Midbrain (tissue), 1 donor: ENCODE measurements around the gene CCDC50.

Experiments used
- DNase-seq: peaks from one replicate; lab custom pipeline; 2025; lab: John Stamatoyannopoulos, UW

The CCDC50 gene

DNA sequence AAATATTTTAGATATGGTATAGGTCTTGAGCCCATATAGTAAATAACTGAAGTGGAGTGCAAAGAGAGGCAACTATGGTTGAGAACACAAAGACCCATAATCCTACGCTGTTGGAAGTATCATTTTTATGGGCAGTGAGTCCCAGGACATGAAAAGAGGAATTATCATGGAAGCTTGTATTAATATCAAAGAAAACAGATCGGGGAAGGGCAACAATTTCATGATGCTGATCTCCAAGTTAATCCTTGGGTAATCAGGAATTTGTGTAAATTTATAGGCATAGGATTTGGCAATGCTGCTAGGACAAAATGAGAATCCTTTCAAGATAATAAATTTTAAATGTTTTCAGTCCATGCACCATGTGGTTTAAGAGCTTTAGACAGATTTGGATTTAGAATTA, 91.6 kb downstream of the CCDC50 start:
- DNase-seq: no peak

- DNase-seq: no peak
These were observed 95.7 kb downstream of the CCDC50 start for GRCh38 chr3:191424881-191425280.

DNA sequence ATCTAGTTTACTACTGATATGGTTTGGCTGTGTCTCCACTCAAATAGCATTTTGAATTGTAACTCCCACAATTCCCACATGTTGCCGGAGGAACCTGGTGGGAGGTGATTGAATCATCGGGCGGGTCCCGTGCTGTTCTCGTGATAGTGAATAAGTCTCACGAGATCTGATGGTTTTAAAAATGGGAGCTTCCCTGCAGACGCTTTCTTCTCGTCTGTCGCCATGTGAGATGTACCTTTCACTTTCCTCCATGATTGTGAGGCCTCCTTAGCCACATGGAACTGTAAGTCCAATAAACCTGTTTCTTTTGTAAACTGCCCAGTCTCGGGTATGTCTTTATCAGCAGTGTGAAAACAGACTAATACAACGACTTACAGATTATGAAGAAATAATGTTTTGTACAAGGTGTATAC, 96.1 kb downstream of the CCDC50 start:
- DNase-seq: no peak

DNA sequence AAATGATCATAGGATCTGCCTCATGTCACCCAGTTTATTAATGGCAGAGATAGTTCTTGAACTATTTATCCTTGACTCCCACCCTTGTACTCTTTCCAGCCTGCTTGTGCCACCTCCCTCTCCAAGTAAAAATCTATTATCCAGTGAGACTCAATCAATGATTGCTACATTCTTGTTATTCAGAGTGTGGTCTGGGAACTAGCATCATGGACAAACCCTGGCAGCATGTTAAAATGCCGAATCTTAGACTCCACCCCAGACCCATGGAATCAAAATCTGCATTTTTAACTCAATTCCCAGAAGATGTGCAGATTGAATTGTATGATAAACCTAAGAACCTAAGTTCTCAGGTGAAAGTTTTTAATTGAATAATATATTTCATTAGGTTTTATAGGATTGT, 97.1 kb downstream of the CCDC50 start:
- no peak for DNase-seq

DNA sequence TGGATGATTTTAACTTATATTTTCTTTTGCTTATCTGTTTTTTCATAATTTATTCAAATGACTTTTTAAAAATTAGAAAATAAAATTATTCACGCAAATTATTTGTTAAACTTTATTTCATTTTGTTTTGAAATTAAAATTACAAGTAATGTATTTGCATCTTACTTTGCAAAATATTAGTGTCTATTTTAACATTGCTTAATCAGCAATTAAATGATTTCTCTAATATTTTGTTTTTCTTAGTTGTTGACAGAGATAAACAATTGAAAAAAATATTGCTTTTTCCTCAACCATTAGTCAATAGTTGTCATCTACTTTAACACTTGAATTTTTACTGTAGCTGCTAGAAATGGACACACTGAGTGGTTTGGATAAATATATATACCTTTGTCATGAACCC, 99.0 kb downstream of the CCDC50 start:
- no peak for DNase-seq

- DNase-seq: no peak
These were observed 100.9 kb downstream of the CCDC50 start for GRCh38 chr3:191430103-191430502.

DNA sequence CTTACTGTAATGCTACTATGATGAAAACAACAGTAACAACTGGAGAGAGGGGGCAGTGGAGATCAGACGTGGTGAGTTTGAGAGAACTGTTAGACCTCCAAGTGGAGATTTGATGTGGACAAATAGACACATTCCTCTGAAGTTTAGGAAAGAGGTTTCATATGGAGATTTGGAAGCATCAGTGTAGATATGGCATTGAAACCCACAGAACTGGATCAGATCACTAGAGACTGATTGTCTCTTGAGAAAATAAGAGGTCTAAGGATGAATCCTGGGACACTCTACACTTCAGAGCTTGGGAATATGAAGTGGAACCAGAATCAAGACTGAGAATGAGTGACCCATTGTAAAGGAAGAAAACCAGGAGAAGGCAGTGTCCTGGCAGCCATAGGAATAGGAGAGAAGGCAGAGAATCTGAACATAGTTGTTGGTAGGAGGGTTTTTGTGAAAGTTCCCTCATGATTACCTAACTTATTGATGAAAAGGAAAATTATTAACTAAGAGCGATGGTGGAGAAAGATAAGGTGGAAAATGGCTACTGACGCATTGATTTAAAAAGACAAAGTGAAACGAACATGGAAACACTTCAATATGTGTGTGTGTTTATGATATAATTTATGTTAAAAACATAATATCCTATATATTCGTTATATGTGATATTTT, 102.1 kb downstream of the CCDC50 start:
- DNase-seq: no peak

GRCh38 chr3:191432162-191432561, 103.0 kb downstream of the CCDC50 start:
- DNase-seq: no peak

GRCh38 chr3:191434024-191434423, 104.8 kb downstream of the CCDC50 start:
- DNase-seq: no peak

GRCh38 chr3:191435981-191436380, 106.8 kb downstream of the CCDC50 start:
- DNase-seq: no peak

DNA sequence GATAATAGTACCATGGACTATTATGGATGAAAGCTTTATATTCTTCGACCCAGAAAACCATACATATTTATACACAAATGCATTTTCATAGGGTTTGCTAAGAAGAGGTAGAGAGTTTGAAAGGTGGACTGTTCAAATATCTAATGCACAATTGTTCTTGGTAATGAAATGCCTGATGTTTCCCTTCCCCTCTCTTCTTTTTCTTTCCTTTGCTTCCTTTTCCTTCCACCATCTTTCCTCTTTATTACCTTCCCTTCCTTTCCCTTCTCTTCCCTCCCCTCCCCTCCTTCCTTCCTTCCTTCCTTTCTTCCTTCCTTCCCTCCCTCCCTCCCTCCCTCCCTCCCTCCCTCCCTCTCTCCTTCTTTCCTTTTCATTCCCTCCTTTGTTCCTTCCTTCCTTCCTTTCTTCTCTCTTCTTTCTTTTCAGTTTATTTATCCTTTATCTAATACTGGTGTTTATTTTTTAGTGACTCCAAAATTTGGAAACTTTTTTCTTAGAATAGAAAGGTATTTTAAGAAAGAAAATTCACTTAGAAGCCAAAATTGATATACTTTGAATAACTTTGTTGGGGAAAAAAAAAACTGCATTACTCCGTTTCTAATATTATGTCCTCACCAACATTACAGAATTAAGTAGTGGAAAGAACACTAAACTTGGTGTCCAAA, 109.1 kb downstream of the CCDC50 start:
- no peak for DNase-seq

DNA sequence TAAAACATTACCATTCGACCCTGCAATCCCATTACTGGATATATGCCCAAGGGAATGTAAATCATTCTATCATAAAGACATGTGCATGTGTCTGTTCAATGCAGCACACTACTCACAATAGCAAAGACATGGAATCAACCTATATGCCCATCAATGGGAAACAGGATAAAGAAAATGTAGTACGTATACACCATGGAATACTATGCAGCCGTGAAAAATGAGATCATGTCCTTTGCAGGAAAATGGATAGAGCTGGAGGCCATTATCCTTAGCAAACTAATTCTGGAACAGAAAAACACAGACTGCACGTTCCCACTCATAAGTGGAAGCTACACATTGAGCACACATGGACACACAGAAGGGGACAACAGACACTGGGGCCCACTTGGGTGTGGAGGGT, 111.3 kb downstream of the CCDC50 start:
- no peak for DNase-seq

GRCh38 chr3:191441687-191442086, 112.5 kb downstream of the CCDC50 start:
- DNase-seq: no peak

- DNase-seq: no peak
These were observed 115.4 kb downstream of the CCDC50 start for GRCh38 chr3:191444569-191444968.
